ENCODE data around the gene ZBTB16. TPM values are rescaled to one million over a fixed set of nuclear protein-coding genes. Genes with fewer than 3 reads are reported as not detected.

ZBTB16 gene
- total and polyA plus RNA-seq, 12 donors = 18.3 to 108 (median 54.6) TPM

DNA sequence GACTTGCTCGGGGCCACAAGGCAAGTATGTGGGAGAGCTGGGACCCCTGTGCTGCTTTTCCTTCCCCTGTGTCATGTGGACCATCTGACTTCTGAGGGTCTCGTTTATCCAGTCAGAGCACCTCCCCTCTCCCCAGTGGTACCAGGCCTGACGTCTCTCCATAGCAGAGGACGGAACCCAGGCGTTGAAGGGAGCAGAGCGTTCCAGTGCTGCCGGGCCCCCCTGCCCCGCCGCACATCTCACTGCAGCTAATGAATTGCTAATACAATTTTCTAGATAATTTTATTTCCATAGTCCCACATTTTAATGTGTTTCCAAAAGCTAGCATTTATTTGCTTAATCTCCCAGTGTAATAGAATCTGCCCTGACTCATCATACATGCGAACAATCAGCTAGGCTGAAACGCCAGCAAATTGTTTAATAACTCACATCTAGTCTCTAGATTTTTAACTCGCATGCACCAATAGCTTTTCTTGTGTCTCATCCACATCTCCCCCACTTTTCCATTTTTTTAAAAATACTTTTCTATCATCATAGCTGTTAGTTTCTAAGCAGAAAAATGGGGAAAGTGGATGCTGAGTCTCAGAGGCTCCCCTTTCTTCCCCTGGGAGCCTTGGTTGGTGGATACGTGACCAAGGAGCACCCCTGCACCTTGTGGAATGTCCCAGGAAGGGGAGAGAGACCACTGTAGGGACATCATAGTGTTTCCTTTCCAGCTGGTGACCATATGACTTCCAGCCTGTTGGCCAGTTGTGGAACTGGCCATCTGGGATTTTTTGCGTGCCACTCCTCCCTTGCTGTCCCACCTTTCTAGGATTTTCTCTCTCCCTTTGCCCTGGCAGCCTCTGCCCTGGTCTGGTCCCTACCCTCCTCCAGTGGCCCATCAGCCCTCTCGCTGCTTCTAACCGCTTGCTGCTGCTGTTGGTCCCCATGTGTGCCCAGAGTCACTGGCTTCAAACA is 178.1 kb downstream of the ZBTB16 start:
- Histone ChIP-seq H3K9me3 (no peaks in the 10 kb centered on the region), H3K36me3 (peaks cover 0 to 12% (median 3%) of the 10 kb centered on the region in 9 donors), H3K27ac (peak overlapping the region in 2 of 10 donors; percentile 5 to 17), H3K4me1 (peaks cover 8 to 86% (median 59%) of the 10 kb centered on the region in 9 donors), H3K4me3 (no peak overlapping the region), H3K27me3 (no peaks in the 10 kb centered on the region)
- DNase-seq (no peak), ATAC-seq (peak in 1 of 8 donors; percentile 7)
- TF ChIP-seq, protein P1, sequence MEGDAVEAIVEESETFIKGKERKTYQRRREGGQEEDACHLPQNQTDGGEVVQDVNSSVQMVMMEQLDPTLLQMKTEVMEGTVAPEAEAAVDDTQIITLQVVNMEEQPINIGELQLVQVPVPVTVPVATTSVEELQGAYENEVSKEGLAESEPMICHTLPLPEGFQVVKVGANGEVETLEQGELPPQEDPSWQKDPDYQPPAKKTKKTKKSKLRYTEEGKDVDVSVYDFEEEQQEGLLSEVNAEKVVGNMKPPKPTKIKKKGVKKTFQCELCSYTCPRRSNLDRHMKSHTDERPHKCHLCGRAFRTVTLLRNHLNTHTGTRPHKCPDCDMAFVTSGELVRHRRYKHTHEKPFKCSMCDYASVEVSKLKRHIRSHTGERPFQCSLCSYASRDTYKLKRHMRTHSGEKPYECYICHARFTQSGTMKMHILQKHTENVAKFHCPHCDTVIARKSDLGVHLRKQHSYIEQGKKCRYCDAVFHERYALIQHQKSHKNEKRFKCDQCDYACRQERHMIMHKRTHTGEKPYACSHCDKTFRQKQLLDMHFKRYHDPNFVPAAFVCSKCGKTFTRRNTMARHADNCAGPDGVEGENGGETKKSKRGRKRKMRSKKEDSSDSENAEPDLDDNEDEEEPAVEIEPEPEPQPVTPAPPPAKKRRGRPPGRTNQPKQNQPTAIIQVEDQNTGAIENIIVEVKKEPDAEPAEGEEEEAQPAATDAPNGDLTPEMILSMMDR (IDR thresholded peaks at IDR 0.05) = no peak
- intact Hi-C loops (cut with DNase I) = loop anchor here in 1 of 10 donors (5.0 kb wide), 1 partner anchor 35 kb away; no protein-coding TSS in a partner anchor
- WGBS, 2 donors = 93 to 95% methylated on average over 16 of the region's 16 CpGs

DNA sequence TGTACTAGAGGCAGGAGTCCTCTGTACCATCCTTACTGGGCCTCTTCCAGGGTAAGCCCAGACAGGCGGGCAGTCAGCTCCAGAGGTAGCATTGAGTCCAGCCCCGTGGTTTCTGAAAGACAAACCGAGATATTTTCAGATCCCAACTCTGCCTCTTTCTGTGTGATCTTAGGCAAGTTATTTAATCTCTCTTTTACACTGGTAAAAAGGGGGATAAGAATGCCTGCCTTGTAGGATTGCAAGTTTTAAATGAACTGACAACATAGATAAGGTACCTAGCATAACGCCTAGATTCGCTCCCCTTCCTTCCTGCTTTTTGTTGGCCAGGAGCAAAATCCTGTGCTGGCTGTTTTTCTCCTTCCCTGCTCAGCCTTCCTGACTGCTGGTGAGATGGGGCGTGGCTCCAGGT is 180.2 kb downstream of the ZBTB16 start:
- TF ChIP-seq, protein P1 (IDR thresholded peaks at IDR 0.05) = no peak
- H3K36me3 ChIP-seq = peaks cover 0 to 25% (median 3%) of the 10 kb centered on the region in 9 donors
- no peaks in the 10 kb centered on the region for H3K27me3 ChIP-seq
- ATAC-seq (no peak), DNase-seq (no peak)
- 79 to 81% methylated on average over 6 of the region's 6 CpGs for WGBS, 2 donors
- intact Hi-C loops (cut with DNase I) = loop anchor here in 3 of 10 donors (5.0 kb wide), 3 partner anchors 32 to 47 kb away; no protein-coding TSS in a partner anchor
- H3K27ac ChIP-seq = peak overlapping the region in 4 of 10 donors; percentile 11 to 44 (median 16)
- no peak overlapping the region for H3K4me3 ChIP-seq
- no peaks in the 10 kb centered on the region for H3K9me3 ChIP-seq
- H3K4me1 ChIP-seq = peaks cover 16 to 88% (median 65%) of the 10 kb centered on the region in 9 donors

DNA sequence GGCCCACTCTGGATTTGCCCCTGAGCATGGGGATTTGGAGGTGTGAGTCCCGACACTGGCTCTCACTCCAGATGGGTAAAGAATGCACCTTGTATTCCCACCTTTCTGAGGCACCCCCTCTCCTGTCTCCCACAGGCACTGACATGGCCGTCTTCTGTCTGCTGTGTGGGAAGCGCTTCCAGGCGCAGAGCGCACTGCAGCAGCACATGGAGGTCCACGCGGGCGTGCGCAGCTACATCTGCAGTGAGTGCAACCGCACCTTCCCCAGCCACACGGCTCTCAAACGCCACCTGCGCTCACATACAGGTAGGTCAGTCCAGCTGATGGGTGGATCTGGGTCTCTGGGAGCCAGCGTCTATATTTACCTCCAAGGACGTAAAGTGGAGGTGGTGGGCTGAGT is 182.5 kb downstream of the ZBTB16 start:
- H3K4me1 ChIP-seq = peaks cover 15 to 77% (median 53%) of the 10 kb centered on the region in 9 donors
- no peaks in the 10 kb centered on the region for H3K27me3 ChIP-seq
- no peak overlapping the region for H3K4me3 ChIP-seq
- H3K9me3 ChIP-seq = no peaks in the 10 kb centered on the region
- intact Hi-C loops (cut with DNase I) = loop anchor here in 2 of 10 donors (5.0 kb wide), 2 partner anchors 35 to 50 kb away; no protein-coding TSS in a partner anchor
- H3K27ac ChIP-seq = no peak overlapping the region
- DNase-seq (no peak), ATAC-seq (no peak)
- H3K36me3 ChIP-seq = peaks cover 0 to 46% (median 13%) of the 10 kb centered on the region in 9 donors
- TF ChIP-seq, protein P1 (IDR thresholded peaks at IDR 0.05) = no peak
- 96 to 97% methylated on average over 15 of the region's 15 CpGs for WGBS, 2 donors

All from heart right ventricle (tissue), 16 donors.